ENCODE data around the gene MALT1.
"Not testable (repeated sequence)": the region's sequence is repeated elsewhere in the genome, so short reads cannot be mapped to it uniquely, and the experiment has no call there.

The MALT1 gene

GRCh38 chr18:58762781-58763171, 91.5 kb downstream of the MALT1 start:
- DNase-seq = no peak
- no peaks in the 10 kb centered on the region for H3K9me3 Mint-ChIP-seq
- peaks cover 10 to 11% of the 10 kb centered on the region in 2 donors for H3K4me1 Mint-ChIP-seq (ENCODE audit: low read depth in 2 of 2)
- no peak overlapping the region for H3K4me3 Mint-ChIP-seq
- ATAC-seq (replicated peaks) = no peak
- no peaks in the 10 kb centered on the region for H3K36me3 Mint-ChIP-seq (ENCODE audit: insufficient read depth)
- no peak overlapping the region for H3K27ac Mint-ChIP-seq
- H3K27me3 Mint-ChIP-seq = peaks cover 27 to 39% of the 10 kb centered on the region in 2 donors

GRCh38 chr18:58766164-58766563, 94.9 kb downstream of the MALT1 start:
- H3K4me3 Mint-ChIP-seq = no peak overlapping the region
- H3K27me3 Mint-ChIP-seq = peaks cover 42 to 60% of the 10 kb centered on the region in 2 donors
- no peaks in the 10 kb centered on the region for H3K36me3 Mint-ChIP-seq (ENCODE audit: insufficient read depth)
- no peak for DNase-seq
- no peaks in the 10 kb centered on the region for H3K9me3 Mint-ChIP-seq
- no peak for ATAC-seq (replicated peaks)
- H3K4me1 Mint-ChIP-seq (ENCODE audit: low read depth in 2 of 2) = peaks cover 11 to 16% of the 10 kb centered on the region in 2 donors
- H3K27ac Mint-ChIP-seq = peak overlapping the region in 1 of 2 donors; percentile 62

GRCh38 chr18:58766946-58767345, 95.7 kb downstream of the MALT1 start:
- ATAC-seq (replicated peaks) (no peak), DNase-seq (no peak)
- Mint-ChIP-seq H3K27ac (no peak overlapping the region), H3K4me1 (ENCODE audit: low read depth in 2 of 2) (peaks cover 4 to 10% of the 10 kb centered on the region in 2 donors), H3K4me3 (no peak overlapping the region), H3K27me3 (peaks cover 45 to 65% of the 10 kb centered on the region in 2 donors), H3K9me3 (no peaks in the 10 kb centered on the region), H3K36me3 (ENCODE audit: insufficient read depth) (no peaks in the 10 kb centered on the region)

GRCh38 chr18:58768293-58768974, 97.2 kb downstream of the MALT1 start:
- H3K27me3 Mint-ChIP-seq = peaks cover 52 to 69% of the 10 kb centered on the region in 2 donors
- DNase-seq (peak; percentile 52 to 60 (median 56)), ATAC-seq (replicated peaks) (peak; percentile 88)
- peaks cover 4 to 7% of the 10 kb centered on the region in 2 donors for H3K4me1 Mint-ChIP-seq (ENCODE audit: low read depth in 2 of 2)
- no peaks in the 10 kb centered on the region for H3K36me3 Mint-ChIP-seq (ENCODE audit: insufficient read depth)
- H3K4me3 Mint-ChIP-seq = peak overlapping the region; percentile 52 to 66
- H3K27ac Mint-ChIP-seq = peak overlapping the region in 1 of 2 donors; percentile 61
- no peaks in the 10 kb centered on the region for H3K9me3 Mint-ChIP-seq

- H3K36me3 Mint-ChIP-seq (ENCODE audit: insufficient read depth) = no peaks in the 10 kb centered on the region
- H3K27ac Mint-ChIP-seq = no peak overlapping the region
- no peak for ATAC-seq (replicated peaks)
- H3K4me1 Mint-ChIP-seq (ENCODE audit: low read depth in 2 of 2) = peaks cover 4 to 7% of the 10 kb centered on the region in 2 donors
- no peaks in the 10 kb centered on the region for H3K9me3 Mint-ChIP-seq
- no peak overlapping the region for H3K4me3 Mint-ChIP-seq
- no peak for DNase-seq
- peaks cover 56 to 74% of the 10 kb centered on the region in 2 donors for H3K27me3 Mint-ChIP-seq
Observed at GRCh38 chr18:58769321-58769720, 98.1 kb downstream of the MALT1 start.

- Mint-ChIP-seq H3K9me3 (no peaks in the 10 kb centered on the region), H3K36me3 (ENCODE audit: insufficient read depth) (no peaks in the 10 kb centered on the region), H3K4me3 (no peak overlapping the region), H3K27me3 (peaks cover 47 to 63% of the 10 kb centered on the region in 2 donors), H3K4me1 (ENCODE audit: low read depth in 2 of 2) (peaks cover 4 to 7% of the 10 kb centered on the region in 2 donors), H3K27ac (no peak overlapping the region)
- no peak for ATAC-seq (replicated peaks)
- no peak for DNase-seq
Observed at GRCh38 chr18:58770601-58771000, 99.3 kb downstream of the MALT1 start.

- no peaks in the 10 kb centered on the region for H3K36me3 Mint-ChIP-seq (ENCODE audit: insufficient read depth)
- H3K27ac Mint-ChIP-seq = no peak overlapping the region
- DNase-seq = no peak
- ATAC-seq (replicated peaks) = no peak
- peaks cover 39 to 55% of the 10 kb centered on the region in 2 donors for H3K27me3 Mint-ChIP-seq
- no peak overlapping the region for H3K4me3 Mint-ChIP-seq
- peaks cover 4 to 7% of the 10 kb centered on the region in 2 donors for H3K4me1 Mint-ChIP-seq (ENCODE audit: low read depth in 2 of 2)
- no peaks in the 10 kb centered on the region for H3K9me3 Mint-ChIP-seq
Observed at GRCh38 chr18:58772161-58772560, 100.9 kb downstream of the MALT1 start.

GRCh38 chr18:58776084-58776483, 104.8 kb downstream of the MALT1 start:
- Mint-ChIP-seq H3K27ac (no peak overlapping the region), H3K4me1 (ENCODE audit: low read depth in 2 of 2) (no peaks in the 10 kb centered on the region), H3K9me3 (no peaks in the 10 kb centered on the region), H3K27me3 (peaks cover 27 to 52% of the 10 kb centered on the region in 2 donors), H3K36me3 (ENCODE audit: insufficient read depth) (no peaks in the 10 kb centered on the region), H3K4me3 (no peak overlapping the region)
- no peak for ATAC-seq (replicated peaks)
- DNase-seq = no peak

GRCh38 chr18:58776541-58776940, 105.3 kb downstream of the MALT1 start:
- H3K27ac Mint-ChIP-seq; H3K4me3 Mint-ChIP-seq; ATAC-seq (replicated peaks); H3K9me3 Mint-ChIP-seq; H3K4me1 Mint-ChIP-seq (ENCODE audit: low read depth in 2 of 2); H3K36me3 Mint-ChIP-seq (ENCODE audit: insufficient read depth); DNase-seq: not testable (repeated sequence)
- peaks cover 25 to 55% of the 10 kb centered on the region in 2 donors for H3K27me3 Mint-ChIP-seq

- Mint-ChIP-seq H3K4me1 (ENCODE audit: low read depth in 2 of 2) (peaks cover 0 to 3% of the 10 kb centered on the region in 2 donors), H3K9me3 (no peaks in the 10 kb centered on the region), H3K4me3 (no peak overlapping the region), H3K27ac (no peak overlapping the region), H3K36me3 (ENCODE audit: insufficient read depth) (no peaks in the 10 kb centered on the region), H3K27me3 (peaks cover 27 to 55% of the 10 kb centered on the region in 2 donors)
- ATAC-seq (replicated peaks) = no peak
- no peak for DNase-seq
Observed at GRCh38 chr18:58777471-58777870, 106.2 kb downstream of the MALT1 start.

- H3K27me3 Mint-ChIP-seq = peaks cover 19 to 50% of the 10 kb centered on the region in 2 donors
- no peaks in the 10 kb centered on the region for H3K9me3 Mint-ChIP-seq
- ATAC-seq (replicated peaks) = no peak
Observed at GRCh38 chr18:58779529-58779928, 108.3 kb downstream of the MALT1 start.

GRCh38 chr18:58780045-58780444, 108.8 kb downstream of the MALT1 start:
- no peak overlapping the region for H3K4me3 Mint-ChIP-seq
- no peaks in the 10 kb centered on the region for H3K36me3 Mint-ChIP-seq (ENCODE audit: insufficient read depth)
- no peaks in the 10 kb centered on the region for H3K9me3 Mint-ChIP-seq
- H3K27ac Mint-ChIP-seq = no peak overlapping the region
- no peak for ATAC-seq (replicated peaks)
- no peak for DNase-seq
- H3K4me1 Mint-ChIP-seq (ENCODE audit: low read depth in 2 of 2) = peaks cover 0 to 3% of the 10 kb centered on the region in 2 donors
- peaks cover 19 to 53% of the 10 kb centered on the region in 2 donors for H3K27me3 Mint-ChIP-seq

More at GRCh38 chr18:58779529-58779928, 108.3 kb downstream of the MALT1 start:
- no peaks in the 10 kb centered on the region for H3K36me3 Mint-ChIP-seq (ENCODE audit: insufficient read depth)
- no peak overlapping the region for H3K27ac Mint-ChIP-seq
- H3K4me3 Mint-ChIP-seq = no peak overlapping the region
- DNase-seq = no peak
- H3K4me1 Mint-ChIP-seq (ENCODE audit: low read depth in 2 of 2) = peaks cover 0 to 3% of the 10 kb centered on the region in 2 donors

GRCh38 chr18:58781627-58782194, 110.4 kb downstream of the MALT1 start:
- Mint-ChIP-seq H3K27ac (no peak overlapping the region), H3K27me3 (peaks cover 21 to 56% of the 10 kb centered on the region in 2 donors)

GRCh38 chr18:58784601-58785137, 113.4 kb downstream of the MALT1 start:
- Mint-ChIP-seq H3K4me3 (no peak overlapping the region), H3K4me1 (ENCODE audit: low read depth in 2 of 2) (peaks cover 0 to 3% of the 10 kb centered on the region in 2 donors), H3K36me3 (ENCODE audit: insufficient read depth) (no peaks in the 10 kb centered on the region), H3K27ac (no peak overlapping the region), H3K9me3 (no peaks in the 10 kb centered on the region), H3K27me3 (peaks cover 12 to 35% of the 10 kb centered on the region in 2 donors)
- ATAC-seq (replicated peaks) (no peak), DNase-seq (no peak)

More at GRCh38 chr18:58781627-58782194, 110.4 kb downstream of the MALT1 start:
- Mint-ChIP-seq H3K4me3 (no peak overlapping the region), H3K4me1 (ENCODE audit: low read depth in 2 of 2) (peaks cover 0 to 3% of the 10 kb centered on the region in 2 donors), H3K9me3 (no peaks in the 10 kb centered on the region), H3K36me3 (ENCODE audit: insufficient read depth) (no peaks in the 10 kb centered on the region)
- ATAC-seq (replicated peaks) (peak; percentile 80), DNase-seq (peak; percentile 48 to 65 (median 51))
